NT2/D1 (cell line): ENCODE measurements around the gene LLGL1.

ENCODE experiments used
- SUZ12 ChIP-seq: IDR thresholded peaks from 2 replicates; pipeline ENCODE4 v1.6.1; 2011; ENCODE audit not compliant: insufficient read length, insufficient read depth; ENCODE audit errors: extremely low read depth
- YY1 ChIP-seq: IDR thresholded peaks from 2 replicates; pipeline ENCODE4 v1.6.1; 2011; ENCODE audit not compliant: insufficient read length, insufficient read depth
- ZNF274 ChIP-seq: IDR thresholded peaks from 2 replicates; pipeline ENCODE4 v1.6.1; 2011; ENCODE audit warnings: mild to moderate bottlenecking, low read depth, low read length

- TF ChIP-seq YY1, result no peak
- no peak for TF ChIP-seq ZNF274
- TF ChIP-seq SUZ12, result no peak
Measured at GRCh38 chr17:18240449-18240848, 15.0 kb downstream of the LLGL1 start.
